HG02798 (cell line): Measurements from ENCODE around the gene YWHAB.

Source experiments
- ATAC-seq: cut with Tn5 transposase; IDR thresholded peaks from one replicate; pipeline ENCODE4 v1.9.1; 2021; ENCODE audit warnings: mild to moderate bottlenecking; ENCODE audit not compliant: unreplicated experiment, poor library complexity

YWHAB gene

DNA sequence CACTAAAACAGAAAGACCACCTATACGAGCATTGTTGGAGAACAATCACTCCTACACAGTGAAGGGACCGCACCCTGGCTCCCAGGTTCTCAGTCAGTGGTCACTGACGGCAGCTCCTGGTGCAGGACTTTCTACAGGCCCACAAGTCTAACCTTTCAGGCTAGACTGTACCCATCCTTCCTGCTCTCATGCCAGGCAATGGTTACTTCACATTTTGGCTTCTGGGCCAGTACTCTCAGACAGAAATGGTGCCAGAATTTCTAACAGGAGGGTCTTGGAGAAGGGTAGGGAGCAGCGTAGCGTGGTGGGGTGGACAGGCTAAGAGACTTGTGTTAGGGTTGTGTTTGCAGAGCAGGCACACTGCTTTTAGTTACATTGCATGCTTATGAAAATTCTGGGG lies 62.6 kb downstream of the YWHAB start:
- no peak for ATAC-seq

DNA sequence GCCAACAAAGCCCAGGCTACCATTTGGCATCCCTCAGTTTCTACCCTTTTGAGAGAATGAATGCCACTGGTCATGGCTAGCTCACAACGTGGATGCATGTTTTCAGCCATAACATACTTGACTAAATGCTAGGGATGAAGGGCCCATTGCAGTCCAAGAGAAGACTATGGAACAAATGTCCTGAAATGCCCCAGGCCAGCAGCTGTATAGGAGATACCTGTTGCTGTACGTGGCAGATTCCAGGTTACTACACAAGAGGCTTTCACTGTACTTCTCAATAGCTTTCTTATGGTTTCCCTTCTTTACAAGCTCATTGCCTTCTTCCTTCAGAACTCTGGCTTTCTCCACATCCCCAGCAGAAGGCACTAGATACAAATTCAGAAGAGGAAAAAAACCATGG lies 63.0 kb downstream of the YWHAB start:
- ATAC-seq: no peak

DNA sequence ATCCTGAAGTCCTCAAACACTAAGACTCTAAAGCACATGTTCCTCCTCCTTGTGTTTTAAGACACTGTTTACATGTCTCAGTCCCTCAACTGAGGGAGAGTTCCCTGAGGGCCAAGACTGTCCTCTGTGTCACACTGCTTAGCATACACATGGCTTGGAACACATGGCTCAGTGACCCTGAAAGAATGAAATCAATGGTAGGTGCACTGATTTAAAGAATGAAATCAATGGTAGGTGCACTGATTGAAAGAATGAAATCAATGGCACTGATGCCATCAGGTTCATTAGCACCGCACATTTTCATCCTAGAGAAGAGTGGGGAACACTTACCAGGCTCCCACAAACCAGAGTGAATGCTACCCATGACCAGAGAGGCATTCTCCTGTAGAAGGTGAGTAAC lies 64.9 kb downstream of the YWHAB start:
- no peak for ATAC-seq

DNA sequence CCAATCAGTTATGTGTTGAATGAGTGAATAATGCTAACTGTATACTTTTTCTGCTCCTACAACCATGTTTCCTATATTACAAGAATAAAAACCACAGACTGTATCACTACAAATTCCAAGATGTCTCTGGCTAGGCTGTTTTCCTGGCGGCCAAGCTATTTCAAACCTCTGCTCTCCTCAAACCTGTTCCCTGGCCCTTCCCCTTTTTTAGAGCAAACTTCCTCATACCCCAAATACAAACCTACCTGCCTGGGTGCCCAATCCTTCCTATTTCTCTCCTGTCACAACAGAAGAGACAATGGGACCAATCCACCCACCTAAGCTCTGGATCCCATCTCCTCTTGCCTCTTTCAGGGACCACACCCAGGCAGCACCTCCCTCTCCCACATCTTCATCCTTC lies 67.2 kb downstream of the YWHAB start:
- no peak for ATAC-seq

DNA sequence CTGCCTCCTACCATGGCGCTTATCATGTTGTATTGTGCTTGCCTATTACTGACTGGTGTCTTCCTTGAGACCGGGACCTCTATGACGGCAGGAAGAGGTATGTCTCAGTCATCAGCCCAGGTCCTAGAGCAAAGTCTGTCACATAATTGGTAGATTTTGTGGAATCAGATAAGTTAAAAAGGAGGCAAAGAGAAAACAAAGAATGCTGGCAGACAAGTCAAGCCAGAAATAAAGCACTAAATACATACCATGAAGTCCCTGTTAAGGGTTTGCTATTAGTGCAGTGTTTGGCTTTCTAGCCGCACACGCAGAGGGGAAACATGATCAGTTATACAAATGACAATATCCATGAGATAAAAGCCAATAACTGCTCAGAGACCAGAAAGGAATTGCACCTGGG lies 68.7 kb downstream of the YWHAB start:
- ATAC-seq: no peak

DNA sequence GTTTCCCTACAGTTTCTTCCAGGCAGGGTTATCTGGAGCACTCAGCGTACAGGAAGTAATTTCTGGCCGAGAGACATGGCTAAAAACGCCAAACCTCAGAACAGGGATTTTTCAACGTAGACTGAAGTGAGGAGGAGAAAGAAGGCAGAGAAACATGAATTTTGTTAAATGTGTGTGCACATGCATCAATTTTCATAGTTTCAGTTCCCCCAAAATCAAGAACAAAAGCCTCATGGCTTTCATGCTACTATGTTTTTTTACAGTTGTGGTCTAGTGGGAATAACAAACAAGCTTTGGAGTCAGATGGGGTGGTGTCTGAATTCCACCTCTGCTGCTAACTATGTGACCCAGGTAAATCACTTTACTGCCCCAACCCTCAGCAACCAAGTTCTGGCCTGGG lies 69.8 kb downstream of the YWHAB start:
- no peak for ATAC-seq

DNA sequence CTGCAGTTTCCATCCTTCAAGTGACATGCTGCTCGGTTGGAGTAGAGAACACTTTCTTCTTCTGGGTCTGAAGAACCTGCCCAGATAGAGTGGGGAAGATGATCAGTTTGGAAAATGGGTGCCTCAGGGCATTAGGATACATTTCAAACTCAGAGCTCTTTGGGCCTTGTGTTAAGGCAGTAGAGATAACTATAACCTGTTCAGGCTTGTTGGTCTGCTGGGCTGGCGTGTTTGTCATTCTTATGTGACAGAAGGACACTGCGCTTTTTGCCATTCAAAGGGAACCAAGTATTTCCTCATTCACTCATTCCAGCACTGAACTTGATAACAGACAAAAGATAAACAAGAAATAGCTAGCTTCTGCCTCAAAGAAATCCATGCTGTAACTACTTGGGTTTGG lies 70.9 kb downstream of the YWHAB start:
- no peak for ATAC-seq
